ENCODE results near the gene NLRP6. TPM values are rescaled to one million over a fixed set of nuclear protein-coding genes. Genes with fewer than 3 reads are reported as not detected.

The NLRP6 gene
- total RNA-seq, 3 donors from 2014 or later (not counting 1 experiment from before 2014, with no cell fraction given) = 1.7 to 3.0 (median 2.3) TPM

DNA sequence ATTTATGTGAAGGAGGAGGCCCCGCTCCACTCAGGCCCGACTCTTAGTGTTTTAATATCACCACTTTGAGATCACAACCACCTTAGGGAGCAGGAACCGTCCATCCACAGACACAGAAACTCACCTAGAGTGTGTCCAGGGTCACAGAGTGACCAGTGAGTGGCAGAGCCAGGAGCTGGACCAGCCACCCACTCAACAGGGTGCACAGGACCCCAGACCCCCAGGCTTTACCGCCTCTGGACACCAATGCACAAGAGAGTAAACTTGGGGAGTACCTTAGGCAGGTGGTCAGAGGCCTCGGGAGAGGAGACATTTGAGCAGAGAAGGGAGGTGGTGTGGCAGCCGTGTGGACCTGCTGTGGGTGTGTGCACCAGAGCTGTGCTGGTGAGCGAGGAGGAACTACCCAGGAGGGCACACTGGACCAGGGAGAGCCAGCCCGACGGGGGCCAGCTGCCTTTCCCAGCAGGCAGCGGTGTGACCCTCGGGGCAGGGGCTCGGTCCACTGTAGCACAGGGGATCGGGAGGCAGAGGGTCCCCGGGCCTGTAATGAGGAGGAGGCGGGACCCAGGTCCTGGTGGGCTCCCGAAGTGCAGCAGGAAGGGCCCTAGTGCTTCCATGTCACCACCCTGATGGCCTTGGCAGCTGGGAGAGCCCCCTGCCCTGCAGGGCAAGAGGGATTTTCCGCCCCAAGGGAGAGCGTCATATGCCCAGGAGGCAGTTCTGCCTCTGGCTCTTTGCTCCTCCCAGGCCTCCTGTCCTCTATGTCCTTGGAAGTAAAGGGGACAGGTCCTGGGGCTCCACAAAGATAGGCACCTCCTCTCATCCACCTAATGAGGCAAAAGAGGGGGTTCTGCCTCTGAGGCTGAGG is 7.5 kb upstream of the NLRP6 start:
- Mint-ChIP-seq H3K9me3 (no peaks in the 10 kb centered on the region), H3K27me3 (ENCODE audit: low read depth in 2 of 2) (peaks cover 0 to 2% of the 10 kb centered on the region in 2 donors), H3K27ac (peak overlapping the region; percentile 89 to 96), H3K4me1 (peaks cover 20 to 40% of the 10 kb centered on the region in 2 donors), H3K4me3 (no peak overlapping the region), H3K36me3 (no peaks in the 10 kb centered on the region)
- 90% methylated on average over 18 of the region's 18 CpGs for WGBS (ENCODE audit: insufficient coverage)
- no peak overlapping the region for H3K4me3 ChIP-seq (ENCODE audit: low read length)
- H3K36me3 ChIP-seq (ENCODE audit: control insufficient read depth, insufficient read depth, low read length) = no peaks in the 10 kb centered on the region
- no peaks in the 10 kb centered on the region for H3K9me3 ChIP-seq (ENCODE audit: control insufficient read depth, insufficient read depth, low read length)
- intact Hi-C loops (cut with micrococcal nuclease) = no loop called here
- no peak for DNase-seq
- peaks cover 39% of the 10 kb centered on the region for H3K4me1 ChIP-seq (ENCODE audit: control insufficient read depth, insufficient read depth, low read length)
- TF ChIP-seq, protein P1, sequence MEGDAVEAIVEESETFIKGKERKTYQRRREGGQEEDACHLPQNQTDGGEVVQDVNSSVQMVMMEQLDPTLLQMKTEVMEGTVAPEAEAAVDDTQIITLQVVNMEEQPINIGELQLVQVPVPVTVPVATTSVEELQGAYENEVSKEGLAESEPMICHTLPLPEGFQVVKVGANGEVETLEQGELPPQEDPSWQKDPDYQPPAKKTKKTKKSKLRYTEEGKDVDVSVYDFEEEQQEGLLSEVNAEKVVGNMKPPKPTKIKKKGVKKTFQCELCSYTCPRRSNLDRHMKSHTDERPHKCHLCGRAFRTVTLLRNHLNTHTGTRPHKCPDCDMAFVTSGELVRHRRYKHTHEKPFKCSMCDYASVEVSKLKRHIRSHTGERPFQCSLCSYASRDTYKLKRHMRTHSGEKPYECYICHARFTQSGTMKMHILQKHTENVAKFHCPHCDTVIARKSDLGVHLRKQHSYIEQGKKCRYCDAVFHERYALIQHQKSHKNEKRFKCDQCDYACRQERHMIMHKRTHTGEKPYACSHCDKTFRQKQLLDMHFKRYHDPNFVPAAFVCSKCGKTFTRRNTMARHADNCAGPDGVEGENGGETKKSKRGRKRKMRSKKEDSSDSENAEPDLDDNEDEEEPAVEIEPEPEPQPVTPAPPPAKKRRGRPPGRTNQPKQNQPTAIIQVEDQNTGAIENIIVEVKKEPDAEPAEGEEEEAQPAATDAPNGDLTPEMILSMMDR (IDR thresholded peaks at IDR 0.05) = no peak
- H3K27me3 ChIP-seq (ENCODE audit: control insufficient read depth, insufficient read depth, low read length) = no peaks in the 10 kb centered on the region
- peak overlapping the region; percentile 88 for H3K27ac ChIP-seq (ENCODE audit: low read length)
- no peak for ATAC-seq

DNA sequence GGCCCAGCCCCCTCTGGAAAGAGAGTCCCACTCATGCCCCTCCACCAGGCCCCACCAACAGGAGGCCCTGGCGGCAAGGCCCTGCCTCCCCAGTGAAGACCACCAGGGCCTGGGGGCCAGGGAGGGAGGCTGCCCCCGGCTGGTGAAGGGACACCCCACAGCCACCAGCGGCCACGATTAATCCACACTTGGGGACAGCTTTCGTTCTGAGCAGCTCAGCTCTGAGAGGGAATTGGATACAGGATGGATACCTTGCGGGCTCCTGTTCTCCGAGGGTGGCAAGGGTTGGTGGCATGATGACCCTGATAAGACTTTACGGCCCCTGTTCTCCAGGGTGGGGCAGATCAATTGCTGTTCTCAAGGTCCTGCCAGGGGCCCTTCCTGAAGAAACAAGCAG is 6.9 kb upstream of the NLRP6 start:
- TF ChIP-seq, protein P1 (IDR thresholded peaks at IDR 0.05) = no peak
- Histone ChIP-seq H3K27me3 (ENCODE audit: control insufficient read depth, insufficient read depth, low read length) (no peaks in the 10 kb centered on the region), H3K9me3 (ENCODE audit: control insufficient read depth, insufficient read depth, low read length) (no peaks in the 10 kb centered on the region), H3K4me1 (ENCODE audit: control insufficient read depth, insufficient read depth, low read length) (peaks cover 39% of the 10 kb centered on the region), H3K4me3 (ENCODE audit: low read length) (no peak overlapping the region), H3K36me3 (ENCODE audit: control insufficient read depth, insufficient read depth, low read length) (no peaks in the 10 kb centered on the region), H3K27ac (ENCODE audit: low read length) (no peak overlapping the region)
- Mint-ChIP-seq H3K36me3 (no peaks in the 10 kb centered on the region), H3K27ac (peak overlapping the region in 1 of 2 donors; percentile 47), H3K4me3 (no peak overlapping the region), H3K4me1 (peaks cover 20 to 40% of the 10 kb centered on the region in 2 donors), H3K27me3 (ENCODE audit: low read depth in 2 of 2) (peaks cover 0 to 2% of the 10 kb centered on the region in 2 donors), H3K9me3 (no peaks in the 10 kb centered on the region)
- WGBS (ENCODE audit: insufficient coverage) = 97% methylated on average over 8 of the region's 8 CpGs
- intact Hi-C loops (cut with micrococcal nuclease) = no loop called here
- DNase-seq (no peak), ATAC-seq (no peak)

- H3K27ac ChIP-seq (ENCODE audit: low read length) = no peak overlapping the region
- TF ChIP-seq, protein P1 (IDR thresholded peaks at IDR 0.05) = no peak
- H3K9me3 Mint-ChIP-seq = no peaks in the 10 kb centered on the region
- H3K27ac Mint-ChIP-seq = peak overlapping the region in 1 of 2 donors; percentile 47
- ATAC-seq (no peak), DNase-seq (no peak)
- no peaks in the 10 kb centered on the region for H3K9me3 ChIP-seq (ENCODE audit: control insufficient read depth, insufficient read depth, low read length)
- no peaks in the 10 kb centered on the region for H3K36me3 Mint-ChIP-seq
- H3K4me1 ChIP-seq (ENCODE audit: control insufficient read depth, insufficient read depth, low read length) = peaks cover 35% of the 10 kb centered on the region
- H3K27me3 ChIP-seq (ENCODE audit: control insufficient read depth, insufficient read depth, low read length) = no peaks in the 10 kb centered on the region
- H3K4me1 Mint-ChIP-seq = peaks cover 20 to 41% of the 10 kb centered on the region in 2 donors
- no peak overlapping the region for H3K4me3 Mint-ChIP-seq
- H3K36me3 ChIP-seq (ENCODE audit: control insufficient read depth, insufficient read depth, low read length) = no peaks in the 10 kb centered on the region
- peaks cover 0 to 4% of the 10 kb centered on the region in 2 donors for H3K27me3 Mint-ChIP-seq (ENCODE audit: low read depth in 2 of 2)
- no peak overlapping the region for H3K4me3 ChIP-seq (ENCODE audit: low read length)
- intact Hi-C loops (cut with micrococcal nuclease) = no loop called here
- 91% methylated on average over 22 of the region's 22 CpGs for WGBS (ENCODE audit: insufficient coverage)
These were observed 5.8 kb upstream of the NLRP6 start for GRCh38 chr11:272195-272930.
